ENCODE results near the gene PARP16.
"Not testable (repeated sequence)": the region's sequence is repeated elsewhere in the genome, so short reads cannot be mapped to it uniquely, and the experiment has no call there.

PARP16 gene

GRCh38 chr15:65233696-65234095, 53.0 kb downstream of the PARP16 start:
- DNase-seq, result no peak
- no peak for ATAC-seq

GRCh38 chr15:65232520-65232919, 54.2 kb downstream of the PARP16 start:
- no peak for ATAC-seq
- no peak for DNase-seq

- DNase-seq, result no peak
- ATAC-seq, result no peak
Observed at GRCh38 chr15:65231306-65231705, 55.4 kb downstream of the PARP16 start.

GRCh38 chr15:65226901-65227300, 59.8 kb downstream of the PARP16 start:
- not testable (repeated sequence) for DNase-seq

GRCh38 chr15:65226221-65226620, 60.5 kb downstream of the PARP16 start:
- ATAC-seq, result no peak
- no peak for DNase-seq

More at GRCh38 chr15:65226901-65227300, 59.8 kb downstream of the PARP16 start:
- not testable (repeated sequence) for ATAC-seq

- DNase-seq, result no peak
- no peak for ATAC-seq
Observed at GRCh38 chr15:65223996-65224395, 62.7 kb downstream of the PARP16 start.

GRCh38 chr15:65222891-65223290, 63.8 kb downstream of the PARP16 start:
- ATAC-seq (no peak), DNase-seq (no peak)

GRCh38 chr15:65221697-65222096, 65.0 kb downstream of the PARP16 start:
- no peak for ATAC-seq
- no peak for DNase-seq

- no peak for DNase-seq
- peak; percentile 25 for ATAC-seq
Observed at GRCh38 chr15:65219137-65219536, 67.5 kb downstream of the PARP16 start.

- peak; percentile 75 for ATAC-seq
- no peak for DNase-seq
Observed at GRCh38 chr15:65217526-65218482, 68.9 kb downstream of the PARP16 start.

GRCh38 chr15:65215496-65215895, 71.2 kb downstream of the PARP16 start:
- ATAC-seq, result no peak
- DNase-seq, result no peak

GRCh38 chr15:65214010-65214409, 72.7 kb downstream of the PARP16 start:
- DNase-seq, result no peak
- ATAC-seq, result no peak

GRCh38 chr15:65213241-65213640, 73.4 kb downstream of the PARP16 start:
- DNase-seq (no peak), ATAC-seq (no peak)

- peak; percentile 78 for ATAC-seq
Observed at GRCh38 chr15:65212097-65212496, 74.6 kb downstream of the PARP16 start.

GRCh38 chr15:65211482-65211982, 75.2 kb downstream of the PARP16 start:
- DNase-seq (no peak), ATAC-seq (no peak)

More at GRCh38 chr15:65212097-65212496, 74.6 kb downstream of the PARP16 start:
- peak; percentile 62 for DNase-seq

- ATAC-seq (no peak), DNase-seq (no peak)
Observed at GRCh38 chr15:65210770-65211481, 75.8 kb downstream of the PARP16 start, which contains the start of gene CILP. CILP (minus strand) TSS chr15:65211473; CDS start chr15:65209755, 1,718 bp downstream.

- no peak for DNase-seq
Observed at GRCh38 chr15:65209701-65210643, 76.7 kb downstream of the PARP16 start.

GRCh38 chr15:65208647-65209046, 78.0 kb downstream of the PARP16 start:
- DNase-seq (no peak), ATAC-seq (no peak)

More at GRCh38 chr15:65209701-65210643, 76.7 kb downstream of the PARP16 start:
- ATAC-seq, result no peak
